ENCODE data around the gene GMPR. TPM values are rescaled to one million over a fixed set of nuclear protein-coding genes. Genes with fewer than 3 reads are reported as not detected.

Gene GMPR
- polyA plus RNA-seq, 1 experiment = 8.3 TPM

- no peak for TF ChIP-seq CTCF (IDR thresholded peaks at IDR 0.05; ENCODE audit: insufficient read depth, low read depth, low read length)
- POLR2A ChIA-PET = interaction anchor here (0.6 kb wide), 1 partner anchor 285 kb away, joined by 3 read pairs; no protein-coding TSS in a partner anchor
- Histone ChIP-seq H3K27me3 (ENCODE audit: control insufficient read depth, insufficient read depth, low read length) (peaks cover 5% of the 10 kb centered on the region; the same call in 1 of the 2 replicates), H3K4me3 (ENCODE audit: low read depth, low read length) (no peak overlapping the region), H3K36me3 (ENCODE audit: control insufficient read depth, insufficient read depth, low read length) (no peaks in the 10 kb centered on the region)
- peak; percentile 97 for DNase-seq (ENCODE audit: low read depth)
- CTCF ChIA-PET = interaction anchor here (0.5 to 2.0 kb wide), 25 partner anchors 8 to 547 kb away, joined by 3 to 25 read pairs (median 3); partner anchors contain the start of gene MYLIP
Measured at GRCh38 chr6:16205377-16206144, 32.8 kb upstream of the GMPR start.

- Histone ChIP-seq H3K27me3 (ENCODE audit: control insufficient read depth, insufficient read depth, low read length) (peaks cover 3% of the 10 kb centered on the region; the same call in 1 of the 2 replicates), H3K36me3 (ENCODE audit: control insufficient read depth, insufficient read depth, low read length) (no peaks in the 10 kb centered on the region), H3K4me3 (ENCODE audit: low read depth, low read length) (no peak overlapping the region)
- TF ChIP-seq CTCF (IDR thresholded peaks at IDR 0.05; ENCODE audit: insufficient read depth, low read depth, low read length) = peak; percentile 91
- POLR2A ChIA-PET = no interaction called here
- CTCF ChIA-PET = interaction anchor here (0.8 to 2.0 kb wide), 11 partner anchors 7 to 521 kb away, joined by 3 to 25 read pairs (median 6); no protein-coding TSS in a partner anchor
- DNase-seq (ENCODE audit: low read depth) = peak; percentile 56
Measured at GRCh38 chr6:16206595-16207037, 31.8 kb upstream of the GMPR start.

GRCh38 chr6:16208989-16209388, 29.4 kb upstream of the GMPR start:
- POLR2A ChIA-PET = no interaction called here
- no peak for DNase-seq (ENCODE audit: low read depth)
- Histone ChIP-seq H3K36me3 (ENCODE audit: control insufficient read depth, insufficient read depth, low read length) (no peaks in the 10 kb centered on the region), H3K4me3 (ENCODE audit: low read depth, low read length) (no peak overlapping the region), H3K27me3 (ENCODE audit: control insufficient read depth, insufficient read depth, low read length) (peaks cover 3% of the 10 kb centered on the region; the same call in 1 of the 2 replicates)
- no peak for TF ChIP-seq CTCF (IDR thresholded peaks at IDR 0.05; ENCODE audit: insufficient read depth, low read depth, low read length)
- CTCF ChIA-PET = interaction anchor here (1.9 kb wide), 1 partner anchor 518 kb away, joined by 7 read pairs; no protein-coding TSS in a partner anchor

- CTCF ChIA-PET = interaction anchor here (1.9 kb wide), 1 partner anchor 518 kb away, joined by 7 read pairs; no protein-coding TSS in a partner anchor
- no peak for TF ChIP-seq CTCF (IDR thresholded peaks at IDR 0.05; ENCODE audit: insufficient read depth, low read depth, low read length)
- POLR2A ChIA-PET = no interaction called here
- H3K4me3 ChIP-seq (ENCODE audit: low read depth, low read length) = no peak overlapping the region
- DNase-seq (ENCODE audit: low read depth) = no peak
- H3K27me3 ChIP-seq (ENCODE audit: control insufficient read depth, insufficient read depth, low read length) = peaks cover 3% of the 10 kb centered on the region; the same call in 1 of the 2 replicates
- H3K36me3 ChIP-seq (ENCODE audit: control insufficient read depth, insufficient read depth, low read length) = no peaks in the 10 kb centered on the region
Measured at GRCh38 chr6:16209539-16209938, 28.8 kb upstream of the GMPR start.

- Histone ChIP-seq H3K36me3 (ENCODE audit: control insufficient read depth, insufficient read depth, low read length) (no peaks in the 10 kb centered on the region), H3K27me3 (ENCODE audit: control insufficient read depth, insufficient read depth, low read length) (peaks cover 3% of the 10 kb centered on the region; the same call in 1 of the 2 replicates), H3K4me3 (ENCODE audit: low read depth, low read length) (no peak overlapping the region)
- DNase-seq (ENCODE audit: low read depth) = no peak
- TF ChIP-seq CTCF (IDR thresholded peaks at IDR 0.05; ENCODE audit: insufficient read depth, low read depth, low read length) = no peak
- POLR2A ChIA-PET = no interaction called here
- CTCF ChIA-PET = no interaction called here
Measured at GRCh38 chr6:16212276-16212675, 26.1 kb upstream of the GMPR start.

All from BJ (cell line).